ENCODE measurements around the gene GIMAP5.

- TF ChIP-seq EZH2 (IDR thresholded peaks at IDR 0.05): no peak
- no peak for TF ChIP-seq CTCF (IDR thresholded peaks at IDR 0.05)
- TF ChIP-seq EZH2phosphoT487 (IDR thresholded peaks at IDR 0.05): no peak
Observed at GRCh38 chr7:150744041-150744656, 6.9 kb downstream of the GIMAP5 start.

All from neural progenitor cell (in vitro differentiated cells).